CD14-positive monocyte (primary cell): ENCODE results near the gene IP6K2. TPM values are rescaled to one million over a fixed set of nuclear protein-coding genes. Genes with fewer than 3 reads are reported as not detected.
A peak's percentile ranks its signal among the peaks of the same experiment; 100 is the strongest.

Experiments used
- DNase-seq, 3 donors: peaks; one replicate each; pipeline ENCODE4 v3.0.0-alpha.2; 2011 to 2022
- H2AFZ ChIP-seq: 2 replicates; pipeline ENCODE4 v1.6.0; 2012; ENCODE audit warnings: mild to moderate bottlenecking, low read depth, low read length, inconsistent platforms; ENCODE audit not compliant: insufficient read depth, poor library complexity, severe bottlenecking
- H3K27ac ChIP-seq, 2 donors: 1 replicate in 1 of 2; 2 replicates in 1 of 2; pipeline ENCODE4 v1.5.1; 2012 to 2013; ENCODE audit warnings: low read length in 2 of 2, control low read depth in 1 of 2, inconsistent platforms in 1 of 2, low read depth in 1 of 2, mild to moderate bottlenecking in 1 of 2
- H3K27me3 ChIP-seq, 2 donors: one replicate each; pipeline versions ENCODE4 v1.6.0 to v1.6.1; 2011 to 2013; ENCODE audit warnings: low read length in 2 of 2; ENCODE audit not compliant: control insufficient read depth in 2 of 2, insufficient read depth in 2 of 2
- H3K36me3 ChIP-seq, 2 donors: replicated peaks in 1 of 2; 1 replicate in 1 of 2; 2 replicates in 1 of 2; pipeline versions ENCODE4 v1.5.1 to v1.6.1; 2012 to 2013; ENCODE audit warnings: low read length in 2 of 2, control low read depth in 1 of 2, inconsistent platforms in 1 of 2, mild to moderate bottlenecking in 1 of 2; ENCODE audit not compliant: insufficient read depth in 2 of 2, control insufficient read depth in 1 of 2
- H3K4me1 ChIP-seq, 2 donors: 1 replicate in 1 of 2; 2 replicates in 1 of 2; pipeline versions ENCODE4 v1.5.1 to v1.6.1; 2012 to 2013; ENCODE audit warnings: low read length in 2 of 2, control low read depth in 1 of 2, inconsistent platforms in 1 of 2, mild to moderate bottlenecking in 1 of 2, moderate library complexity in 1 of 2; ENCODE audit not compliant: insufficient read depth in 2 of 2, control insufficient read depth in 1 of 2
- H3K4me2 ChIP-seq: replicated peaks from 2 replicates; pipeline ENCODE3; 2012; ENCODE audit warnings: low read length, moderate library complexity, mild to moderate bottlenecking; ENCODE audit not compliant: poor library complexity, severe bottlenecking; ENCODE audit errors: extremely low read depth
- H3K4me3 ChIP-seq, 3 experiments: fragments of 200-600 bp in 1 of 3; sonication (generic) in 1 of 3; replicated peaks in 1 of 3; 1 replicate in 2 of 3; 2 replicates in 1 of 3; pipeline ENCODE4 v1.5.1; 2011 to 2013; ENCODE audit warnings: low read length in 3 of 3, mild to moderate bottlenecking in 3 of 3, control low read depth in 2 of 3, low read depth in 2 of 3, inconsistent platforms in 1 of 3, moderate library complexity in 1 of 3
- H3K79me2 ChIP-seq: 2 replicates; pipeline ENCODE4 v1.6.0; 2012; ENCODE audit warnings: mild to moderate bottlenecking, control low read depth, inconsistent platforms, low read length, moderate library complexity; ENCODE audit not compliant: insufficient read depth
- H3K9ac ChIP-seq: 2 replicates; pipeline ENCODE4 v1.6.0; 2017; ENCODE audit warnings: low read length, mild to moderate bottlenecking; ENCODE audit not compliant: insufficient read depth, poor library complexity, severe bottlenecking
- H3K9me3 ChIP-seq, 2 donors: replicated peaks in 1 of 2; 1 replicate in 1 of 2; 2 replicates in 1 of 2; pipeline versions ENCODE4 v1.5.1 to v1.6.1; 2012 to 2013; ENCODE audit warnings: low read length in 2 of 2, control low read depth in 1 of 2; ENCODE audit not compliant: control insufficient read depth in 1 of 2, insufficient read depth in 1 of 2
- H4K20me1 ChIP-seq: 2 replicates; pipeline ENCODE4 v1.6.0; 2012; ENCODE audit warnings: mild to moderate bottlenecking, low read length, control low read depth, moderate library complexity; ENCODE audit not compliant: insufficient read depth
- H3K27ac Mint-ChIP-seq, 7 donors: one replicate each; pipeline ENCODE4 v1.8.0; 2020; ENCODE audit warnings: mild to moderate bottlenecking in 7 of 7, mixed read lengths in 7 of 7, moderate library complexity in 6 of 7, inconsistent platforms in 2 of 7
- H3K27me3 Mint-ChIP-seq, 3 donors: one replicate each; pipeline ENCODE4 v1.8.0; 2021 to 2022; ENCODE audit warnings: low read depth in 3 of 3, mild to moderate bottlenecking in 3 of 3, mixed read lengths in 3 of 3, moderate library complexity in 3 of 3, inconsistent platforms in 1 of 3
- H3K36me3 Mint-ChIP-seq, 2 donors: one replicate each; pipeline ENCODE4 v1.8.0; 2020; ENCODE audit warnings: mixed read lengths in 2 of 2, inconsistent platforms in 1 of 2, mild to moderate bottlenecking in 1 of 2
- H3K4me1 Mint-ChIP-seq: one replicate; pipeline ENCODE4 v1.8.0; 2020; ENCODE audit warnings: mild to moderate bottlenecking, mixed read lengths
- H3K4me3 Mint-ChIP-seq, 2 donors: one replicate each; pipeline ENCODE4 v1.8.0; 2020; ENCODE audit warnings: mild to moderate bottlenecking in 2 of 2, mixed read lengths in 2 of 2, moderate library complexity in 1 of 2
- H3K9me3 Mint-ChIP-seq, 7 donors: one replicate each; pipeline ENCODE4 v1.8.0; 2020 to 2022; ENCODE audit warnings: mixed read lengths in 7 of 7, mild to moderate bottlenecking in 6 of 7, moderate library complexity in 6 of 7, inconsistent platforms in 2 of 7
- whole genome bisulfite sequencing: methylation state at CpG from one replicate; pipeline ENCODE4 v1.1.5; 2013; ENCODE audit warnings: missing lambda C conversion rate; ENCODE audit not compliant: insufficient coverage; 5-methylcytosine and 5-hydroxymethylcytosine counted together
- intact Hi-C, 2 donors: fragments of 100-400 bp; cut with micrococcal nuclease; formaldehyde crosslinking; loops; one replicate each; pipeline versions ENCODE4 v1.15.0 to v1.15.1; 2023
- polyA plus RNA-seq, 3 donors: library from polyadenylated mRNA; depleted of rRNA in 1 of 3; unstranded in 2 of 3; stranded (reverse) in 1 of 3; fragments of 300-500 nt in 2 of 3; fragments of >200 nt in 1 of 3; fragmentation: Illumina TruSeq in 2 of 3; gene quantifications; 1 replicate in 2 of 3; 2 replicates in 1 of 3; pipeline ENCODE4 v1.2.3, GENCODE V29; 2012 to 2021
- TF ChIP-seq, protein P1 (sequence below): fragments of 200-600 bp; IDR thresholded peaks from one replicate; pipeline ENCODE4 v1.8.0; 2022; ENCODE audit warnings: antibody characterized with exemption, mild to moderate bottlenecking

IP6K2 gene
- polyA plus RNA-seq, 3 donors = 16.5 to 53.8 (median 18.7) TPM

DNA sequence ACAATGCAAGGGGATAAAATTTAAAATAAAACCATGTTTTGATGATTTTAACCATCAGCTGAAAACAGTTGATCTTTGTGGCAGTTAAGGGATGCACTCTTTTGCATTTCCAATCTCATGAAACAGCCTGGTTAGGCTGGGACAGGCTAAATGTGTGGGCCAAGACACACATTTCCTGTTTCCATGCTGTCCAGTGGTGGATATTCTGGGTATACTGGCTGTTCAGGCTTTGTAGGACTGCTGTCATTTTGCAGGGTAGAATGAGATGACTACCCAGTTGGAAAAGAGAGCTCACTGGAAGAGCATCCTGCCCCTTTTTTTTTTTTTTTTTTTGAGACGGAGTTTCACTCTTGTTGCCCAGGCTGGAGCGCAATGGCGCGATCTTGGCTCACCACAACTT, 42.0 kb upstream of the IP6K2 start:
- Histone ChIP-seq H3K27me3 (no peaks in the 10 kb centered on the region), H3K27ac (no peak overlapping the region), H3K9me3 (no peaks in the 10 kb centered on the region), H3K79me2 (no peaks in the 10 kb centered on the region), H3K4me3 (no peak overlapping the region), H3K4me2 (no peak overlapping the region), H3K4me1 (peaks cover 15 to 20% of the 10 kb centered on the region in 2 donors), H3K36me3 (peaks cover 9 to 52% of the 10 kb centered on the region in 2 donors), H3K9ac (no peak overlapping the region), H2AFZ (no peak overlapping the region), H4K20me1 (no peaks in the 10 kb centered on the region)
- intact Hi-C loops = no loop called here
- WGBS = no CpG with 5 or more reads among the region's 4 CpGs
- Mint-ChIP-seq H3K36me3 (peaks cover 43 to 74% of the 10 kb centered on the region in 2 donors), H3K4me3 (no peak overlapping the region), H3K27ac (no peak overlapping the region), H3K9me3 (no peaks in the 10 kb centered on the region), H3K4me1 (peaks cover 14% of the 10 kb centered on the region), H3K27me3 (no peaks in the 10 kb centered on the region)
- TF ChIP-seq, protein P1, sequence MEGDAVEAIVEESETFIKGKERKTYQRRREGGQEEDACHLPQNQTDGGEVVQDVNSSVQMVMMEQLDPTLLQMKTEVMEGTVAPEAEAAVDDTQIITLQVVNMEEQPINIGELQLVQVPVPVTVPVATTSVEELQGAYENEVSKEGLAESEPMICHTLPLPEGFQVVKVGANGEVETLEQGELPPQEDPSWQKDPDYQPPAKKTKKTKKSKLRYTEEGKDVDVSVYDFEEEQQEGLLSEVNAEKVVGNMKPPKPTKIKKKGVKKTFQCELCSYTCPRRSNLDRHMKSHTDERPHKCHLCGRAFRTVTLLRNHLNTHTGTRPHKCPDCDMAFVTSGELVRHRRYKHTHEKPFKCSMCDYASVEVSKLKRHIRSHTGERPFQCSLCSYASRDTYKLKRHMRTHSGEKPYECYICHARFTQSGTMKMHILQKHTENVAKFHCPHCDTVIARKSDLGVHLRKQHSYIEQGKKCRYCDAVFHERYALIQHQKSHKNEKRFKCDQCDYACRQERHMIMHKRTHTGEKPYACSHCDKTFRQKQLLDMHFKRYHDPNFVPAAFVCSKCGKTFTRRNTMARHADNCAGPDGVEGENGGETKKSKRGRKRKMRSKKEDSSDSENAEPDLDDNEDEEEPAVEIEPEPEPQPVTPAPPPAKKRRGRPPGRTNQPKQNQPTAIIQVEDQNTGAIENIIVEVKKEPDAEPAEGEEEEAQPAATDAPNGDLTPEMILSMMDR = no peak
- no peak for DNase-seq

DNA sequence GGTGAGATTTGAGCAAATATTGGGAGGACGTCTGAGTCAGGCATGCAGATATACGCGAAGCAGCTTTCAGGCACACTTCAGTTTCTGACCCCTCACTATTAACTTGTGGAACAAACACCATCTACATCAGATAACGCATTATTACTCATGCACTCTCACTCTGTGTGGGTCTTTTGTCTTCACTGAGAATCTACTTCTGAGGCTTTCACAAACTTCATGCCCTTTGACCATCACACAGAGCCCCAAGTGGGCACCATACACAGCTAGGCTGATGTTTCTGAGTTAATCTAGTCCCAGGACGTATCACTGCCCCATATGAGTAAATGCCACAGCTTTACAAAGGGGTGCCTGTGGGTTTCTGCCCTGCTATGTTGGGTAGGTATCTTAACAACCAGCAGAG, 39.6 kb upstream of the IP6K2 start:
- H3K27ac Mint-ChIP-seq = peak overlapping the region in 1 of 7 donors; percentile 36
- 96% methylated on average over 4 of the region's 5 CpGs for WGBS

More for the DNA sequence above, 39.6 kb upstream of the IP6K2 start:
- no peaks in the 10 kb centered on the region for H3K79me2 ChIP-seq
- TF ChIP-seq, protein P1 = no peak
- no peak overlapping the region for H3K9ac ChIP-seq
- H3K27me3 ChIP-seq = no peaks in the 10 kb centered on the region
- Mint-ChIP-seq H3K4me1 (peaks cover 2% of the 10 kb centered on the region), H3K9me3 (no peaks in the 10 kb centered on the region), H3K27me3 (no peaks in the 10 kb centered on the region), H3K36me3 (peaks cover 41 to 81% of the 10 kb centered on the region in 2 donors), H3K4me3 (no peak overlapping the region)
- H4K20me1 ChIP-seq = no peaks in the 10 kb centered on the region
- intact Hi-C loops = no loop called here
- no peak for DNase-seq
- H3K36me3 ChIP-seq = peaks cover 6 to 63% of the 10 kb centered on the region in 2 donors
- no peaks in the 10 kb centered on the region for H3K9me3 ChIP-seq
- no peak overlapping the region for H3K27ac ChIP-seq
- H3K4me2 ChIP-seq = no peak overlapping the region
- no peak overlapping the region for H2AFZ ChIP-seq
- peaks cover under 1 to 3% of the 10 kb centered on the region in 2 donors for H3K4me1 ChIP-seq
- H3K4me3 ChIP-seq = no peak overlapping the region
